Gastroesophageal sphincter (tissue), 4 donors: ENCODE data around the gene CTAGE8. TPM values are rescaled to one million over a fixed set of nuclear protein-coding genes. Genes with fewer than 3 reads are reported as not detected.
"Not testable (repeated sequence)": the region's sequence is repeated elsewhere in the genome, so short reads cannot be mapped to it uniquely, and the experiment has no call there.

Source experiments
- ATAC-seq: fragments of 150-250 bp; one replicate; pipeline ENCODE4 v1.9.1; 2016; ENCODE audit warnings: mild to moderate bottlenecking, moderate library complexity
- H3K27ac ChIP-seq, 4 donors: fragments of 200-600 bp; sonication (generic) in 3 of 4; 1 replicate in 3 of 4; 2 replicates in 1 of 4; pipeline ENCODE4 v1.5.1; 2016 to 2019
- H3K27me3 ChIP-seq: fragments of 200-600 bp; sonication (generic); one replicate; pipeline ENCODE4 v1.5.1; 2019
- H3K36me3 ChIP-seq, 2 donors: fragments of 200-600 bp; sonication (generic); one replicate each; pipeline ENCODE4 v1.5.1; 2019; ENCODE audit warnings: control low read depth in 1 of 2
- H3K4me1 ChIP-seq, 3 donors: fragments of 200-600 bp; sonication (generic); 1 replicate in 2 of 3; 2 replicates in 1 of 3; pipeline ENCODE4 v1.5.1; 2016 to 2019; ENCODE audit warnings: control low read depth in 2 of 3
- H3K4me3 ChIP-seq, 2 donors: fragments of 200-600 bp; sonication (generic); one replicate each; pipeline ENCODE4 v1.5.1; 2019; ENCODE audit warnings: mild to moderate bottlenecking in 1 of 2, moderate library complexity in 1 of 2
- H3K9me3 ChIP-seq, 3 donors: fragments of 200-600 bp; sonication (generic); one replicate each; pipeline ENCODE4 v1.5.1; 2017 to 2019; ENCODE audit warnings: control low read depth in 2 of 3
- EP300 ChIP-seq: sonication (generic); formaldehyde crosslinking; IDR thresholded peaks from one replicate; pipeline ENCODE4 v1.6.1; 2017; ENCODE audit warnings: antibody characterized with exemption, mild to moderate bottlenecking
- POLR2A ChIP-seq, 2 donors: fragments of 450-650 bp; IDR thresholded peaks; one replicate each; pipeline ENCODE4 v1.6.1; 2017; ENCODE audit warnings: antibody characterized with exemption in 2 of 2, mild to moderate bottlenecking in 2 of 2, moderate library complexity in 1 of 2
- POLR2AphosphoS5 ChIP-seq: sonication (generic); formaldehyde crosslinking; IDR thresholded peaks from one replicate; pipeline ENCODE4 v1.6.1; 2017; ENCODE audit warnings: antibody characterized with exemption
- WGBS, 2 donors: methylation state at CpG; one replicate each; pipeline ENCODE4 v1.1.5; 2018; ENCODE audit warnings: low coverage in 1 of 2; 5-methylcytosine and 5-hydroxymethylcytosine counted together
- total RNA-seq, 4 donors: library from RNA; depleted of rRNA; stranded (reverse); fragments of >200 nt; gene quantifications; one replicate each; pipeline ENCODE4 v1.1.0, GENCODE V29; 2016
- TF ChIP-seq, protein P1 (sequence below), 4 experiments: fragments of 200-600 bp in 2 of 4; fragments of 450-650 bp in 2 of 4; sonication (generic) in 1 of 4; IDR thresholded peaks; one replicate each; pipeline ENCODE4 v1.5.1; 2017 to 2019; ENCODE audit warnings: antibody characterized with exemption in 4 of 4, mild to moderate bottlenecking in 2 of 4, moderate library complexity in 2 of 4

CTAGE8 gene
- total RNA-seq, 4 donors from 2014 or later = 0.94 to 2.2 TPM; not detected in 2

DNA sequence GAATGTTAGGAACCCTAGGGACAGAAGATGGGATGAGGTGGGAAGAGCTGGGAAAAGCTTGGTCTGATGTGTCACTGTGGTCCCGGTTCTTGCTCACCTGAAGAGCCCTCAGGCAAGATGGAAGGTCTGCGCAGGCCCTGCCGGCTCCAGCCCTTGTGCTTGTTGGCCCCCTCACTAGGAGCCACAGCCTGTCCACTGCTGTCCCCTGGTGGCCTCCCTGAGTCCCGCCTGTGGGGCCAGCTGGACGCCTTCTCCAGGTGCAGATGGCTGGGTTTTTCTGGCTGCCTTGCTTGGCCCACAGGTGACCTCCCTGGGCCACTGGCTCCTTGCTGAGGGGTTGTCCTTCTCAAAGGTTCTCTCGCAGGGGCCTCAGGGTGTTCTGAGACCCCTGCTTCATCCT, 14.6 kb upstream of the CTAGE8 start:
- ATAC-seq, H3K27ac ChIP-seq, H3K9me3 ChIP-seq, H3K4me1 ChIP-seq, H3K27me3 ChIP-seq, H3K36me3 ChIP-seq, H3K4me3 ChIP-seq: not testable (repeated sequence)
- no CpG with 5 or more reads among the region's 6 CpGs for WGBS, 2 donors

DNA sequence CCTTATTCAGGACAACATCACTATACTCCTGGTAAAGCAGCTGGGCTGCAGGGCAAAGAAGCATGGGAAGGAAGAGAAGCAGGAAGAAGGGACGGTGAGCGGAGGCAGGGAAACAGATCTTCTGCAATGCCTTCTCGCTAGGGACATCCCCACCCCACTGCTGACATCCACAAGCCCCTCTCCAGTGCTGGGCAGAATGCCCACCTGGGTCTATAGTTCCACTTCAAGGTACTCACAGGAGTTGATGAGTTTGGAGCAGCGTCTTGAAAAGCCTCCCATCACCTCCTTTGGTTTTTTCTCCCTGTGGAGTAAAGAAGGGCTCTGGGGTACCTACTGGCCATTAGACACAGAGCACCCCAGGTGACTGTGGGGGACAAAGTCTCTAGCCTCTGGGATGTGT, 13.4 kb upstream of the CTAGE8 start:
- 100% methylated on average over 2 of the region's 4 CpGs; no CpG with 5 or more reads in 1 of the 2 donors for WGBS, 2 donors
- H3K9me3 ChIP-seq, H3K27ac ChIP-seq, H3K4me3 ChIP-seq, ATAC-seq, H3K27me3 ChIP-seq, H3K4me1 ChIP-seq, H3K36me3 ChIP-seq: not testable (repeated sequence)

DNA sequence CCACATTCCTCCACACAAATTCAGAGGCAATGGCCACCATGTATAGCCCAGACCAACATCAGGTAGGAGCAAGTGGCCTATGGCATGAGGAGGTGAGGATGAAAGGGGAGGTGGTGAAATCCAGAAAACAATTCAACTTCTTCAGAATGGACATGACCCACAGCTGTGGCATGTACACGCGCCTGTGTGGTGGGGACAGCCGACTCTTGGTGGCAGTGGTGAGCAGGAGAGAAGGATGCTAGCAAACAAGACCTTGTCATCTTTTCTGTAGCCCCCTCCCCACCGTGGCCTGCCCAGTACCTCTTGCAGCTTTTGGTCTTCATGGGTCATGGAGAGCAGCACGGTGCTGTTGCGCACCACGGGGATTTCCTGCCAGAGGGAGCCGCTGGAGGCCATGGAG, 12.9 kb upstream of the CTAGE8 start:
- H3K9me3 ChIP-seq, H3K27me3 ChIP-seq, H3K36me3 ChIP-seq, H3K4me1 ChIP-seq, H3K4me3 ChIP-seq, H3K27ac ChIP-seq, ATAC-seq: not testable (repeated sequence)
- no CpG with 5 or more reads among the region's 8 CpGs for WGBS, 2 donors

DNA sequence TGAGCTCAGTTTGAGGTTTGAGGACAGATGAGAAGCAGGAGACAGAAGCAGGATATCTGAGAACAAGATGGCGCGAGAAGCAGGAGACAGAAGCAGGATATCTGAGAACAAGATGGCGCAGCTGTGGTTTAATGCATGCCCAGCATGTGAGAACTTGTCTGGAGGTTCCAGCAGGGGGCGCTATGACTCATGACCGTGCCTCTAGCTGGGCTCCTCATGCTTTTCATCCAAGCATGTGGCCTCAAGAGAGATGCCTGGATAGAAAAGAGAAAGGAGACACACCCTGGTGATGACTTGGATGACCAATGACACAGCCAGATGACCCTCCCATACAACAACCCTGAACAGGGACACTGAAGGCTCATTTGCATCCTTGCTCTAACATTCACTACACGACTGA, 10.9 kb upstream of the CTAGE8 start:
- H3K9me3 ChIP-seq, H3K27ac ChIP-seq, H3K4me1 ChIP-seq, H3K27me3 ChIP-seq, H3K36me3 ChIP-seq, H3K4me3 ChIP-seq, ATAC-seq: not testable (repeated sequence)
- WGBS, 2 donors = 100% methylated on average over 3 of the region's 6 CpGs; no CpG with 5 or more reads in 1 of the 2 donors

DNA sequence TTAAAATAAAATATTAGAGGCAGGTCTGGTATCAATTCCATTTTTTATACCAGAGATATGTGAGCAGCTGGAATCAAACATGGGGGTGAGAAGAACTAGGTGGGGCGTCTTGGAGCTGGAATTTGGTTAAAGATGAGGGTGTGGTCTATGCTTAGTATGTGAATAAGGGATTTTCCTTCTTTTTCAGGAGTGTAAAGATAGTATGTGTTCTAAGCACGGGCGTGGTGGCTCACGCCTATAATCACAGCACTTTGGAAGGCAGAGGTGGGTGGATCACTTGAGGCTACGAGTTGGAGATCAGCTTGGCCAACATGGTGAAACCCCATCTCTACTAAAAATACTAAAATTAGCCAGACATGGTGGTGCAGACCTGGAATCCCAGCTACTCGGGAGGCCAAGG, 6.2 kb upstream of the CTAGE8 start:
- not testable (repeated sequence) for H3K4me1 ChIP-seq, H3K27ac ChIP-seq, H3K27me3 ChIP-seq, H3K36me3 ChIP-seq, ATAC-seq, H3K4me3 ChIP-seq, H3K9me3 ChIP-seq
- no CpG with 5 or more reads among the region's 6 CpGs for WGBS, 2 donors

DNA sequence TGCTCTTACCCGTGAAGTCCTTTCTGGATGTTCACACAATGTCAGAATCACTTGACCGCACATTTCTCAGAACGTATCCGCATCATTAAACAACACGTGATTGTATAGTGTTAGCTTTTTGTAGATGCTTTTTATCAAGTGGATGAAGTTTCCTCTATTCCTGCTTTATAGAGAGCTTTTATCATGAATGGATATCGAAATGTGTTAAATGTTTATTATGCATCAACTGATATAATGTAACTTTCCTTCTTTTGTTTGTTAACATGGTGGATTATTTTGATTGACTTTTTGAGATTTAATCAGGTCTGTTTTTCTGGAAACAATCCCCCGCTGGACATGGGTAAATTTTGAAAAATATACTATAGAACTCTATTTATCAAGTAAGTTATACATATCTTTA, 4.4 kb downstream of the CTAGE8 start, which contains the start of gene OR2A7:
OR2A7 (minus strand) TSS at position 101 of the 400 bp plus-strand sequence. CDS start 5,164 bp downstream, outside the sequence.
- not testable (repeated sequence) for H3K36me3 ChIP-seq, H3K9me3 ChIP-seq, H3K27ac ChIP-seq, H3K4me1 ChIP-seq, H3K27me3 ChIP-seq, ATAC-seq, H3K4me3 ChIP-seq
- WGBS, 2 donors = 89 to 100% methylated on average over 2 to 3 of the region's 7 CpGs

DNA sequence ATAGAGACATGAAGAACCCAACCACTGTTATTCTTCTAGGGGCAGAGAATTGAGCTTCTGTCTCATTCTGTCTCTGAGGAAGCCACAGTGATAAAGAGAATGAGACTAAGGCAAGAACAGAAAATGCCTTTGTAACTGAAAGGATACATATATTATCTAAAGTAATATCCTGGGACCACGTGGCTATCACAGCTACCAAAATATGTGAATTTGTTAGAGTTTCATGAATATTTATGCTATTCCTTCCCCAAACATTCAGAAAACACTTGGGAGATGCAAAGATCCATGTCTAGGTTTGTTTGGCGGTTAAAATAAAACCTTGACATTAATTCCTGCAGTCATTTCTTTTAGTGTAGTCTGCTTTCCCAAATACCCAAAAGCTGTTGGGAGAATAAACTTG, 7.0 kb downstream of the CTAGE8 start:
- WGBS, 2 donors = no CpG with 5 or more reads among the region's 2 CpGs

DNA sequence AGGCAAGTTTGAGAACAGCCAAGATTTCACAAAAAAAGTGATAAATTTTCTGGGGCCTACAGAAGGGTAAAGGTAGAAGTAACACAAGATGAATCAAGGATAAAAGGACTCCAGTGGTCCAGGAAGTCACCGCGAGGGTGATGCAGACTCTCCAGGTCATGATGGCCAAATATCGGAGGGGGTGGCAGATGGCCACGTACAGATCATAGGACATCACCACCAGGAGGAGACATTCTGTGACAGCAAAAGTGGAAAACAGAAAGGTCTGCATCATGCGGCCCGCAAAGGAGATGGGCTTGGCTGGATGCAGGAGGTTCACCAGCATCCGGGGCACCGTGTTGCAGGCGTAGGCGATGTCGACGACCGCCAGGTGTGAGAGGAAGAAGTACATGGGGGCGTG, 10.0 kb downstream of the CTAGE8 start:
- WGBS, 2 donors = no CpG with 5 or more reads among the region's 14 CpGs
- not testable (repeated sequence) for H3K27ac ChIP-seq, H3K4me3 ChIP-seq, ATAC-seq, H3K27me3 ChIP-seq, H3K4me1 ChIP-seq, H3K36me3 ChIP-seq, H3K9me3 ChIP-seq

More for the DNA sequence above, 7.0 kb downstream of the CTAGE8 start:
- H3K27me3 ChIP-seq, H3K9me3 ChIP-seq, H3K4me1 ChIP-seq, H3K36me3 ChIP-seq, H3K27ac ChIP-seq, ATAC-seq, H3K4me3 ChIP-seq: not testable (repeated sequence)

DNA sequence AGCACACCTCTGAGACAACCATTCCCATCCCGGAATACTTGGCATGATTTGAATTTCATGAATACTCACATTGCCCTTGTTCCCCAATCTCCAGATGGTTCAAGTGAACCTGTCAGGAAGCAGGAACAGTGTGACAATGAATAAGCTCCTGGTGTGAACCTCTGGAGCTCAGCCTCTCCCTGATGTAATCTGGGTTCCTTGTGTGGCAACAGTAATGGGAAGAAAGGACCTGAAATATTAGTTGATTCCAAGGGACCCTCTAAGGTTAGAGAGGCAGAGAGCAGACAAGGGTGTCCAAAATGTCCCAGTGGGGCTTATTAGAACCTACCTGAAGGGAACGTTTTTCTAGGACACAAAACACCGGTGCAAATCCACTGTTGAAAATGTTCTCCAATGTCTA, 13.0 kb downstream of the CTAGE8 start:
- no peaks in the 10 kb centered on the region for H3K27me3 ChIP-seq
- ATAC-seq = no peak
- H3K4me3 ChIP-seq = no peak overlapping the region
- no peaks in the 10 kb centered on the region for H3K9me3 ChIP-seq
- no peaks in the 10 kb centered on the region for H3K36me3 ChIP-seq
- no peak overlapping the region for H3K27ac ChIP-seq
- TF ChIP-seq, protein P1, sequence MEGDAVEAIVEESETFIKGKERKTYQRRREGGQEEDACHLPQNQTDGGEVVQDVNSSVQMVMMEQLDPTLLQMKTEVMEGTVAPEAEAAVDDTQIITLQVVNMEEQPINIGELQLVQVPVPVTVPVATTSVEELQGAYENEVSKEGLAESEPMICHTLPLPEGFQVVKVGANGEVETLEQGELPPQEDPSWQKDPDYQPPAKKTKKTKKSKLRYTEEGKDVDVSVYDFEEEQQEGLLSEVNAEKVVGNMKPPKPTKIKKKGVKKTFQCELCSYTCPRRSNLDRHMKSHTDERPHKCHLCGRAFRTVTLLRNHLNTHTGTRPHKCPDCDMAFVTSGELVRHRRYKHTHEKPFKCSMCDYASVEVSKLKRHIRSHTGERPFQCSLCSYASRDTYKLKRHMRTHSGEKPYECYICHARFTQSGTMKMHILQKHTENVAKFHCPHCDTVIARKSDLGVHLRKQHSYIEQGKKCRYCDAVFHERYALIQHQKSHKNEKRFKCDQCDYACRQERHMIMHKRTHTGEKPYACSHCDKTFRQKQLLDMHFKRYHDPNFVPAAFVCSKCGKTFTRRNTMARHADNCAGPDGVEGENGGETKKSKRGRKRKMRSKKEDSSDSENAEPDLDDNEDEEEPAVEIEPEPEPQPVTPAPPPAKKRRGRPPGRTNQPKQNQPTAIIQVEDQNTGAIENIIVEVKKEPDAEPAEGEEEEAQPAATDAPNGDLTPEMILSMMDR (IDR thresholded peaks at IDR 0.05) = no peak
- TF ChIP-seq POLR2AphosphoS5 (no peak), POLR2A (IDR thresholded peaks at IDR 0.05) (no peak), EP300 (no peak)
- 62 to 80% methylated on average over 2 to 3 of the region's 3 CpGs for WGBS, 2 donors
- H3K4me1 ChIP-seq = no peaks in the 10 kb centered on the region
